ENCODE measurements around the gene LIPG. TPM values are rescaled to one million over a fixed set of nuclear protein-coding genes. Genes with fewer than 3 reads are reported as not detected.
A peak's percentile ranks its signal among the peaks of the same experiment; 100 is the strongest.

The LIPG gene
- total RNA-seq, 1 experiment from 2014 or later, result 92.0 TPM

DNA sequence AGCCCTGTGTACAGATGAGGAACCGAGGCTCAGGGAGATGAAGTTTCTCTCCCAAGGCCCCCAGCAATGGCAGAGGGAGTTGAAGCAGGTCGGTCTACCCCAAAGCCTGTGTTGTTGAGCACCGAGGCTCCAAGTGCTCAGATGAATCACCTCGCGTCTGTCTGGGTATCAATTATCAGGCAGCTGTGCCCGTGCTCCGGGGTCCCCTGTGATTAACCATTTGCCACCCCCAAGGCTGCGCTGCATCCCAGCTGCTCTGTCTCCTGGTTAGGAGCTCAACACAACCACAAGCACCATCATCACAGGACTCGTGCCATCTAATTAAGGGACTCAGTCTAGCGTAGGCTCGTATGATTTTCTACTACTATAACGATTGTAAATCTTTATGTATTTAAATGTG, 27.1 kb downstream of the LIPG start:
- Histone ChIP-seq H3K4me1 (ENCODE audit: control insufficient read depth, insufficient read depth, low read length) (no peaks in the 10 kb centered on the region), H3K27me3 (ENCODE audit: control insufficient read depth, insufficient read depth, low read length) (no peaks in the 10 kb centered on the region), H3K36me3 (ENCODE audit: control insufficient read depth, insufficient read depth, low read length) (no peaks in the 10 kb centered on the region), H3K27ac (ENCODE audit: low read length) (no peak overlapping the region), H3K4me3 (ENCODE audit: low read depth in 2 of 2, low read length in 2 of 2) (no peak overlapping the region), H3K9me3 (ENCODE audit: control insufficient read depth, insufficient read depth, low read depth, low read length) (no peaks in the 10 kb centered on the region)
- TF ChIP-seq, protein P1, sequence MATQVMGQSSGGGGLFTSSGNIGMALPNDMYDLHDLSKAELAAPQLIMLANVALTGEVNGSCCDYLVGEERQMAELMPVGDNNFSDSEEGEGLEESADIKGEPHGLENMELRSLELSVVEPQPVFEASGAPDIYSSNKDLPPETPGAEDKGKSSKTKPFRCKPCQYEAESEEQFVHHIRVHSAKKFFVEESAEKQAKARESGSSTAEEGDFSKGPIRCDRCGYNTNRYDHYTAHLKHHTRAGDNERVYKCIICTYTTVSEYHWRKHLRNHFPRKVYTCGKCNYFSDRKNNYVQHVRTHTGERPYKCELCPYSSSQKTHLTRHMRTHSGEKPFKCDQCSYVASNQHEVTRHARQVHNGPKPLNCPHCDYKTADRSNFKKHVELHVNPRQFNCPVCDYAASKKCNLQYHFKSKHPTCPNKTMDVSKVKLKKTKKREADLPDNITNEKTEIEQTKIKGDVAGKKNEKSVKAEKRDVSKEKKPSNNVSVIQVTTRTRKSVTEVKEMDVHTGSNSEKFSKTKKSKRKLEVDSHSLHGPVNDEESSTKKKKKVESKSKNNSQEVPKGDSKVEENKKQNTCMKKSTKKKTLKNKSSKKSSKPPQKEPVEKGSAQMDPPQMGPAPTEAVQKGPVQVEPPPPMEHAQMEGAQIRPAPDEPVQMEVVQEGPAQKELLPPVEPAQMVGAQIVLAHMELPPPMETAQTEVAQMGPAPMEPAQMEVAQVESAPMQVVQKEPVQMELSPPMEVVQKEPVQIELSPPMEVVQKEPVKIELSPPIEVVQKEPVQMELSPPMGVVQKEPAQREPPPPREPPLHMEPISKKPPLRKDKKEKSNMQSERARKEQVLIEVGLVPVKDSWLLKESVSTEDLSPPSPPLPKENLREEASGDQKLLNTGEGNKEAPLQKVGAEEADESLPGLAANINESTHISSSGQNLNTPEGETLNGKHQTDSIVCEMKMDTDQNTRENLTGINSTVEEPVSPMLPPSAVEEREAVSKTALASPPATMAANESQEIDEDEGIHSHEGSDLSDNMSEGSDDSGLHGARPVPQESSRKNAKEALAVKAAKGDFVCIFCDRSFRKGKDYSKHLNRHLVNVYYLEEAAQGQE (IDR thresholded peaks at IDR 0.05; ENCODE audit: insufficient read depth in 1 of 2, low read depth in 2 of 2, low read length in 1 of 2), result no peak
- TF ChIP-seq POLR2AphosphoS5 (IDR thresholded peaks at IDR 0.05; ENCODE audit: low read depth, low read length), result no peak
- TF ChIP-seq SIN3A (IDR thresholded peaks at IDR 0.05; ENCODE audit: borderline replicate concordance, insufficient read depth, low read depth, low read length), result no peak
- TF ChIP-seq TCF7L2 (IDR thresholded peaks at IDR 0.05; ENCODE audit: low read depth, low read length), result no peak
- no peak for TF ChIP-seq CTCF (IDR thresholded peaks at IDR 0.05)
- no peak for DNase-seq (ENCODE audit: low read depth, low spot score)
- ChIA-PET POLR2A (no interaction called here), CTCF (no interaction called here)
- intact Hi-C loops (cut with micrococcal nuclease; ENCODE audit: unreplicated experiment), result no loop called here
- BruUV-seq (replicated peaks), result no TSS peak
- no peak for ATAC-seq
- in situ Hi-C loops (cut with HindIII; ENCODE audit: low pct_unique_long_range_greater_than_20kb, low sequenced_read_pairs), result no loop called here

DNA sequence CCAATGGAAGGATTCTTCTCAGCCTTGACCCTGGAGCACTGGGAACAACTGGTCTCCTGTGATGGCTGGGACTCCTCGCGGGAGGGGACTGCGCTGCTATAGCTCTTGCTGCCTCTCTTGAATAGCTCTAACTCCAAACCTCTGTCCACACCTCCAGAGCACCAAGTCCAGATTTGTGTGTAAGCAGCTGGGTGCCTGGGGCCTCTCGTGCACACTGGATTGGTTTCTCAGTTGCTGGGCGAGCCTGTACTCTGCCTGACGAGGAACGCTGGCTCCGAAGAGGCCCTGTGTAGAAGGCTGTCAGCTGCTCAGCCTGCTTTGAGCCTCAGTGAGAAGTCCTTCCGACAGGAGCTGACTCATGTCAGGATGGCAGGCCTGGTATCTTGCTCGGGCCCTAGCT, 28.8 kb downstream of the LIPG start:
- Histone ChIP-seq H3K27me3 (ENCODE audit: control insufficient read depth, insufficient read depth, low read length) (no peaks in the 10 kb centered on the region), H3K4me1 (ENCODE audit: control insufficient read depth, insufficient read depth, low read length) (no peaks in the 10 kb centered on the region), H3K27ac (ENCODE audit: low read length) (no peak overlapping the region), H3K9me3 (ENCODE audit: control insufficient read depth, insufficient read depth, low read depth, low read length) (no peaks in the 10 kb centered on the region), H3K4me3 (ENCODE audit: low read depth in 2 of 2, low read length in 2 of 2) (no peak overlapping the region), H3K36me3 (ENCODE audit: control insufficient read depth, insufficient read depth, low read length) (no peaks in the 10 kb centered on the region)
- TF ChIP-seq, protein P1 (IDR thresholded peaks at IDR 0.05; ENCODE audit: insufficient read depth in 1 of 2, low read depth in 2 of 2, low read length in 1 of 2), result no peak
- TF ChIP-seq CTCF (IDR thresholded peaks at IDR 0.05), result no peak
- no peak for TF ChIP-seq SIN3A (IDR thresholded peaks at IDR 0.05; ENCODE audit: borderline replicate concordance, insufficient read depth, low read depth, low read length)
- no peak for TF ChIP-seq POLR2AphosphoS5 (IDR thresholded peaks at IDR 0.05; ENCODE audit: low read depth, low read length)
- TF ChIP-seq TCF7L2 (IDR thresholded peaks at IDR 0.05; ENCODE audit: low read depth, low read length), result no peak
- ATAC-seq (peak; percentile 44; the same call in 1 of the 2 replicates), DNase-seq (ENCODE audit: low read depth, low spot score) (no peak)
- CTCF ChIA-PET, result no interaction called here
- POLR2A ChIA-PET, result no interaction called here
- BruUV-seq (replicated peaks), result no TSS peak
- intact Hi-C loops (cut with micrococcal nuclease; ENCODE audit: unreplicated experiment) (loop anchor here (5.0 kb wide), 1 partner anchor 177 kb away; no protein-coding TSS in a partner anchor), in situ Hi-C loops (cut with HindIII; ENCODE audit: low pct_unique_long_range_greater_than_20kb, low sequenced_read_pairs) (no loop called here)
